Kidney epithelial cell (primary cell): ENCODE data around the gene GATA5. TPM values are rescaled to one million over a fixed set of nuclear protein-coding genes. Genes with fewer than 3 reads are reported as not detected.

Experiments used
- DNase-seq: peaks from one replicate; pipeline ENCODE4 v3.0.0-alpha.2; 2010; ENCODE audit warnings: low read depth
- H3K27me3 ChIP-seq: 2 replicates; pipeline ENCODE4 v1.6.0; 2011; ENCODE audit warnings: low read length; ENCODE audit not compliant: control insufficient read depth, insufficient read depth
- H3K36me3 ChIP-seq: 2 replicates; pipeline ENCODE4 v1.5.1; 2011; ENCODE audit warnings: low read length; ENCODE audit not compliant: control insufficient read depth, insufficient read depth
- H3K4me3 ChIP-seq: 2 replicates; pipeline ENCODE4 v1.5.1; 2011; ENCODE audit warnings: low read depth, mild to moderate bottlenecking, control low read depth, low read length
- CTCF ChIP-seq: IDR thresholded peaks from 2 replicates; pipeline ENCODE4 v1.5.1; 2011; ENCODE audit warnings: mild to moderate bottlenecking, moderate library complexity, low read length, control low read depth, inconsistent platforms; ENCODE audit not compliant: insufficient read depth, poor library complexity, severe bottlenecking
- total RNA-seq: library from RNA; depleted of rRNA; stranded (reverse); fragments of >200 nt; gene quantifications from 2 replicates; pipeline ENCODE4 v1.2.3, GENCODE V29; 2015

GATA5 gene
- total RNA-seq, 1 donor from 2014 or later = not detected

GRCh38 chr20:62488470-62488869 lies 12.7 kb upstream of the GATA5 start:
- Histone ChIP-seq H3K36me3 (no peaks in the 10 kb centered on the region), H3K27me3 (peaks cover 49% of the 10 kb centered on the region), H3K4me3 (no peak overlapping the region)
- no peak for TF ChIP-seq CTCF
- no peak for DNase-seq

- no peak overlapping the region for H3K4me3 ChIP-seq
- TF ChIP-seq CTCF = no peak
- no peaks in the 10 kb centered on the region for H3K36me3 ChIP-seq
- H3K27me3 ChIP-seq = peaks cover 56% of the 10 kb centered on the region
- DNase-seq = no peak
Observed at GRCh38 chr20:62487561-62488354, 12.0 kb upstream of the GATA5 start.

GRCh38 chr20:62487118-62487517 lies 11.3 kb upstream of the GATA5 start:
- Histone ChIP-seq H3K4me3 (no peak overlapping the region), H3K27me3 (peaks cover 62% of the 10 kb centered on the region), H3K36me3 (no peaks in the 10 kb centered on the region)
- no peak for TF ChIP-seq CTCF
- DNase-seq = no peak

GRCh38 chr20:62486484-62486883 lies 10.7 kb upstream of the GATA5 start:
- H3K4me3 ChIP-seq = no peak overlapping the region
- no peak for DNase-seq
- no peaks in the 10 kb centered on the region for H3K36me3 ChIP-seq
- no peak for TF ChIP-seq CTCF
- peaks cover 69% of the 10 kb centered on the region for H3K27me3 ChIP-seq

- no peak overlapping the region for H3K4me3 ChIP-seq
- TF ChIP-seq CTCF = no peak
- peaks cover 76% of the 10 kb centered on the region for H3K27me3 ChIP-seq
- no peak for DNase-seq
- no peaks in the 10 kb centered on the region for H3K36me3 ChIP-seq
Observed at GRCh38 chr20:62485701-62486089, 9.9 kb upstream of the GATA5 start.
